HEK293T (cell line): ENCODE data around the gene VPS72.

ENCODE experiments used
- LEF1 ChIP-seq: fragments of 450-650 bp; IDR thresholded peaks from 2 replicates; pipeline ENCODE4 v1.6.1; 2017; ENCODE audit warnings: mild to moderate bottlenecking, borderline replicate concordance
- PKNOX1 ChIP-seq: fragments of 450-650 bp; IDR thresholded peaks from 2 replicates; pipeline ENCODE4 v1.6.1; 2016
- SP1 ChIP-seq: fragments of 450-650 bp; IDR thresholded peaks from 2 replicates; pipeline ENCODE4 v1.6.1; 2017
- ZNF384 ChIP-seq: fragments of 450-650 bp; IDR thresholded peaks from 2 replicates; pipeline ENCODE4 v1.6.1; 2016

GRCh38 chr1:151197863-151198253, 7.9 kb upstream of the VPS72 start:
- TF ChIP-seq SP1 (no peak), LEF1 (no peak), PKNOX1 (peak; percentile 51; the same call in 1 of the 2 replicates), ZNF384 (no peak)
